AG09309 (cell line): ENCODE measurements around the gene UGDH.

Experiments used
- DNase-seq: peaks from one replicate; pipeline ENCODE4 v3.0.0-alpha.2; 2010; ENCODE audit warnings: low read depth
- H3K4me3 ChIP-seq: 2 replicates; pipeline ENCODE4 v1.5.1; 2011; ENCODE audit warnings: mild to moderate bottlenecking, low read depth, low read length, moderate library complexity; ENCODE audit not compliant: control insufficient read depth
- CTCF ChIP-seq: IDR thresholded peaks from 2 replicates; pipeline ENCODE4 v1.5.1; 2011; ENCODE audit warnings: mild to moderate bottlenecking, low read depth, low read length, inconsistent platforms; ENCODE audit not compliant: insufficient read depth, control insufficient read depth; ENCODE audit errors: missing control alignments

Gene UGDH

DNA sequence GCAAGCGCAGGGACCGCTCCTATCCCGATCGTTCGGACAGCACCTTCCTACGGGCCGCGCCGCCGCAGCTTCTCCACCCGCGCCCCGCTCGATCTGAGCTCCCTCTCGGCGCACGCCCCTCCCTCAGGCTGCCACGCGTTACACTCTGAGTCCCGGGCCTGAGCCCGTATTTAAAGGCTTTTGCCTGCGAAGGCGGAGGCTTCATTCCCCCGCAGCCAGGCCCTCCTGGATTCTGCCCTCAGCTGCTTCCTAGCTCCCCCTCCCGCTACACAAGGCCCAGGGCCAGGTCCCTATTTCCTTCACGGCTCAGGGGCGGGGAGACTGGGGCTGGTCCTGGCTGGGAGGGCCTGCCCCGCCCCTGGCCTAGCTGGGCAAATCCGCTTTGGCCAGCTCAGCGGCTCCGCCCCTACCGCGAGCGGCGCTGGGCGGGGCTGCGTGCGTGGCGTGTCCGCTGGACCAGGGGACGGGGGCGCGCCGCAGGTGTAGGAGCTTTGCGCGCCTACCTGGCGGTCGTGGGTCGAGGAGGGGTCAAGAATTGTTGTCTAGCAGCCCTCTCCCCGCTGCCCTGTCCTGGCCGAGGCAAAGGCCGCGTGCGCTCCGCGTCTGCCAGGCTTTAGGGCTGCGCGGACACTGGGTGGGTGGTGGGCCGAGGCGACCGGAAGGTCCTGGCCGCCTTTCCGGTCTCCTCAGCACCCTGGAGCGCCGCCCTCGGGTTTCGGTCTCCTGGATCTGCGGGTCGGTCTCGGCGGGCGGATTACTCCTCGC, at the start of gene UGDH:
TSS of gene UGDH (minus strand) at position 144 of the 765 bp plus-strand sequence. CDS start 5,927 bp downstream, outside the sequence.
- peak within 1 kb of the TSS; percentile 93 for H3K4me3 ChIP-seq
- DNase-seq: peak; percentile 94
- no peak for TF ChIP-seq CTCF

GRCh38 chr4:39574946-39575345, 47.7 kb upstream of the UGDH start:
- no peak overlapping the region for H3K4me3 ChIP-seq
- no peak for DNase-seq
- no peak for TF ChIP-seq CTCF

- no peak overlapping the region for H3K4me3 ChIP-seq
- no peak for DNase-seq
- no peak for TF ChIP-seq CTCF
Measured at GRCh38 chr4:39571504-39571903, 44.3 kb upstream of the UGDH start.

DNA sequence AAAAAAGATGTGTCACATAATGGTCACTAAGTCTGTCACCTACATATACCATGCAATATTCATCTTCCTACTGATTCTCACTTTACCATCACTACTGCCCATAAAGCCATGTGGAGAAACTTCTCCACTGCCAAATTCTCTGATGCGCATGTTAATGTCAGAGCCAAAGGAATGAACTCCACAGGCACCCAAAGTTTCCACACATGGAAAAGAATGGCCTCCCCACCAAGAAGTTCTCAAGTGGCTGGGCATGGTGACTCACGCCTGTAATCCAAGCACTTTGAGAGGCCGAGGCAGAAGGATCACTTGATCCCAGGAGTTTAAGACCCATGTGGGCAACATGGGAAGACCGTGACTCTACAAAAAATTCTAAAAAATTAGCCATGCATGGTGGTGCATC, 43.8 kb upstream of the UGDH start:
- no peak for DNase-seq
- no peak overlapping the region for H3K4me3 ChIP-seq
- no peak for TF ChIP-seq CTCF

- no peak overlapping the region for H3K4me3 ChIP-seq
- DNase-seq: no peak
- no peak for TF ChIP-seq CTCF
Measured at GRCh38 chr4:39569209-39569608, 42.0 kb upstream of the UGDH start.

DNA sequence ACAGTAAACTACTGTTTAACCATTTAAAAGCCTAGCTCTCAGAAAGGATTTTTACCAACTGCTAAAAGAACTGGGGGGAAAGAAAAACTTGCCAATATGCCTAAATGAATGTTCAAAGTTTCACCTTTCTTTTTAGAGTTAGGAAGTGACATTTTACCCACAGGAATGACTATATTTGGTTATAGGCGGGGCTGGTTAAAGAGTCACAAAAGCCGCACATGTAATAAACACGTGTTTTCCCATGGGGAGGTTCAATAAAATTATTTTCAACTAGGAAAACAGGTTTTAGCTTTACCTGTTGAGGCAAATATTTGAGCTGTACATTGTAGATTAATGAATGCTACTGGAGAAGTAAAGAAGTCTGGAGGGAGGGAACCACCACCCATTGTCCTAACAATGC, 41.6 kb upstream of the UGDH start:
- TF ChIP-seq CTCF: no peak
- DNase-seq: no peak
- H3K4me3 ChIP-seq: no peak overlapping the region
